ENCODE measurements around the gene NCAM1. TPM values are rescaled to one million over a fixed set of nuclear protein-coding genes. Genes with fewer than 3 reads are reported as not detected.

The NCAM1 gene
- total and polyA plus RNA-seq, 9 of the 15 experiments (the other 6 are each of a cell fraction or from before 2014, with no cell fraction given), result 0.09 to 0.23 TPM; not detected in 7

DNA sequence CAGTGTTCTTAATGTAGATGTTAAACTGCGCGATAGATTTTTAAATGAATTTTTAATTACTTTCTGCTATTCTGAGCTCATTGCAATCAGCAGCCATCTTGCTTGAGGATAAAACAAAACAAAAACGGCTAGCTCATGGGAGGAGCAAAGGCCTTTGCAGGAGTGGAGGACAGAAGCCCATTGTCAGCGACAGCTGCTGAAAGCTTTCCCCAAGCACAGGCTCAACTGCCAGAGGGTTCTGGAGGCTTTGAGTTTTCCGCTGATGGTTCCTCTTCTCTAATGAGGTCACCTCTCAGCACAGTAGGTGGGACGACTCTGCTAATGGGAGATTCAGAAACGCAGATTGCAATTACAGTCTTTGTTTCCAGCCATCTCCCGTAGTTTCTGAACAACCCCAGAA, 186.0 kb downstream of the NCAM1 start (continued):
- TF ChIP-seq, protein P1, sequence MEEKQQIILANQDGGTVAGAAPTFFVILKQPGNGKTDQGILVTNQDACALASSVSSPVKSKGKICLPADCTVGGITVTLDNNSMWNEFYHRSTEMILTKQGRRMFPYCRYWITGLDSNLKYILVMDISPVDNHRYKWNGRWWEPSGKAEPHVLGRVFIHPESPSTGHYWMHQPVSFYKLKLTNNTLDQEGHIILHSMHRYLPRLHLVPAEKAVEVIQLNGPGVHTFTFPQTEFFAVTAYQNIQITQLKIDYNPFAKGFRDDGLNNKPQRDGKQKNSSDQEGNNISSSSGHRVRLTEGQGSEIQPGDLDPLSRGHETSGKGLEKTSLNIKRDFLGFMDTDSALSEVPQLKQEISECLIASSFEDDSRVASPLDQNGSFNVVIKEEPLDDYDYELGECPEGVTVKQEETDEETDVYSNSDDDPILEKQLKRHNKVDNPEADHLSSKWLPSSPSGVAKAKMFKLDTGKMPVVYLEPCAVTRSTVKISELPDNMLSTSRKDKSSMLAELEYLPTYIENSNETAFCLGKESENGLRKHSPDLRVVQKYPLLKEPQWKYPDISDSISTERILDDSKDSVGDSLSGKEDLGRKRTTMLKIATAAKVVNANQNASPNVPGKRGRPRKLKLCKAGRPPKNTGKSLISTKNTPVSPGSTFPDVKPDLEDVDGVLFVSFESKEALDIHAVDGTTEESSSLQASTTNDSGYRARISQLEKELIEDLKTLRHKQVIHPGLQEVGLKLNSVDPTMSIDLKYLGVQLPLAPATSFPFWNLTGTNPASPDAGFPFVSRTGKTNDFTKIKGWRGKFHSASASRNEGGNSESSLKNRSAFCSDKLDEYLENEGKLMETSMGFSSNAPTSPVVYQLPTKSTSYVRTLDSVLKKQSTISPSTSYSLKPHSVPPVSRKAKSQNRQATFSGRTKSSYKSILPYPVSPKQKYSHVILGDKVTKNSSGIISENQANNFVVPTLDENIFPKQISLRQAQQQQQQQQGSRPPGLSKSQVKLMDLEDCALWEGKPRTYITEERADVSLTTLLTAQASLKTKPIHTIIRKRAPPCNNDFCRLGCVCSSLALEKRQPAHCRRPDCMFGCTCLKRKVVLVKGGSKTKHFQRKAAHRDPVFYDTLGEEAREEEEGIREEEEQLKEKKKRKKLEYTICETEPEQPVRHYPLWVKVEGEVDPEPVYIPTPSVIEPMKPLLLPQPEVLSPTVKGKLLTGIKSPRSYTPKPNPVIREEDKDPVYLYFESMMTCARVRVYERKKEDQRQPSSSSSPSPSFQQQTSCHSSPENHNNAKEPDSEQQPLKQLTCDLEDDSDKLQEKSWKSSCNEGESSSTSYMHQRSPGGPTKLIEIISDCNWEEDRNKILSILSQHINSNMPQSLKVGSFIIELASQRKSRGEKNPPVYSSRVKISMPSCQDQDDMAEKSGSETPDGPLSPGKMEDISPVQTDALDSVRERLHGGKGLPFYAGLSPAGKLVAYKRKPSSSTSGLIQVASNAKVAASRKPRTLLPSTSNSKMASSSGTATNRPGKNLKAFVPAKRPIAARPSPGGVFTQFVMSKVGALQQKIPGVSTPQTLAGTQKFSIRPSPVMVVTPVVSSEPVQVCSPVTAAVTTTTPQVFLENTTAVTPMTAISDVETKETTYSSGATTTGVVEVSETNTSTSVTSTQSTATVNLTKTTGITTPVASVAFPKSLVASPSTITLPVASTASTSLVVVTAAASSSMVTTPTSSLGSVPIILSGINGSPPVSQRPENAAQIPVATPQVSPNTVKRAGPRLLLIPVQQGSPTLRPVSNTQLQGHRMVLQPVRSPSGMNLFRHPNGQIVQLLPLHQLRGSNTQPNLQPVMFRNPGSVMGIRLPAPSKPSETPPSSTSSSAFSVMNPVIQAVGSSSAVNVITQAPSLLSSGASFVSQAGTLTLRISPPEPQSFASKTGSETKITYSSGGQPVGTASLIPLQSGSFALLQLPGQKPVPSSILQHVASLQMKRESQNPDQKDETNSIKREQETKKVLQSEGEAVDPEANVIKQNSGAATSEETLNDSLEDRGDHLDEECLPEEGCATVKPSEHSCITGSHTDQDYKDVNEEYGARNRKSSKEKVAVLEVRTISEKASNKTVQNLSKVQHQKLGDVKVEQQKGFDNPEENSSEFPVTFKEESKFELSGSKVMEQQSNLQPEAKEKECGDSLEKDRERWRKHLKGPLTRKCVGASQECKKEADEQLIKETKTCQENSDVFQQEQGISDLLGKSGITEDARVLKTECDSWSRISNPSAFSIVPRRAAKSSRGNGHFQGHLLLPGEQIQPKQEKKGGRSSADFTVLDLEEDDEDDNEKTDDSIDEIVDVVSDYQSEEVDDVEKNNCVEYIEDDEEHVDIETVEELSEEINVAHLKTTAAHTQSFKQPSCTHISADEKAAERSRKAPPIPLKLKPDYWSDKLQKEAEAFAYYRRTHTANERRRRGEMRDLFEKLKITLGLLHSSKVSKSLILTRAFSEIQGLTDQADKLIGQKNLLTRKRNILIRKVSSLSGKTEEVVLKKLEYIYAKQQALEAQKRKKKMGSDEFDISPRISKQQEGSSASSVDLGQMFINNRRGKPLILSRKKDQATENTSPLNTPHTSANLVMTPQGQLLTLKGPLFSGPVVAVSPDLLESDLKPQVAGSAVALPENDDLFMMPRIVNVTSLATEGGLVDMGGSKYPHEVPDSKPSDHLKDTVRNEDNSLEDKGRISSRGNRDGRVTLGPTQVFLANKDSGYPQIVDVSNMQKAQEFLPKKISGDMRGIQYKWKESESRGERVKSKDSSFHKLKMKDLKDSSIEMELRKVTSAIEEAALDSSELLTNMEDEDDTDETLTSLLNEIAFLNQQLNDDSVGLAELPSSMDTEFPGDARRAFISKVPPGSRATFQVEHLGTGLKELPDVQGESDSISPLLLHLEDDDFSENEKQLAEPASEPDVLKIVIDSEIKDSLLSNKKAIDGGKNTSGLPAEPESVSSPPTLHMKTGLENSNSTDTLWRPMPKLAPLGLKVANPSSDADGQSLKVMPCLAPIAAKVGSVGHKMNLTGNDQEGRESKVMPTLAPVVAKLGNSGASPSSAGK (IDR thresholded peaks at IDR 0.05), result no peak
- no peak for TF ChIP-seq ZNF24 (IDR thresholded peaks at IDR 0.05)
- no peak for TF ChIP-seq ZNF175 (CRISPR knock-in tag; IDR thresholded peaks at IDR 0.05; ENCODE audit: low read depth)
- no peak for TF ChIP-seq CBX1 (IDR thresholded peaks at IDR 0.05; ENCODE audit: low read depth)
- no peak for TF ChIP-seq MYNN (IDR thresholded peaks at IDR 0.05)
- TF ChIP-seq MYNN (CRISPR knock-in tag; IDR thresholded peaks at IDR 0.05), result no peak
- no peak for TF ChIP-seq ZNF197 (CRISPR knock-in tag; IDR thresholded peaks at IDR 0.05; ENCODE audit: low read depth)
- no peak for TF ChIP-seq MLX (CRISPR knock-in tag; conservative IDR thresholded peaks at IDR 0.05)
- no peak for TF ChIP-seq XRCC3 (IDR thresholded peaks at IDR 0.05)
- TF ChIP-seq ZNF384 (IDR thresholded peaks at IDR 0.05; ENCODE audit: low read depth, low read length), result no peak

All from K562 (cell line).